Activated CD4-positive, alpha-beta T cell treated with anti-CD3 and anti-CD28 coated beads for 24 hours (primary cell): ENCODE results near the gene POPDC2.
"Not testable (repeated sequence)": the region's sequence is repeated elsewhere in the genome, so short reads cannot be mapped to it uniquely, and the experiment has no call there.

Source experiments
- DNase-seq, 2 donors: peaks; one replicate each; pipeline ENCODE4 v3.0.0-alpha.2; 2020; ENCODE audit warnings: low read depth in 2 of 2

POPDC2 gene

DNA sequence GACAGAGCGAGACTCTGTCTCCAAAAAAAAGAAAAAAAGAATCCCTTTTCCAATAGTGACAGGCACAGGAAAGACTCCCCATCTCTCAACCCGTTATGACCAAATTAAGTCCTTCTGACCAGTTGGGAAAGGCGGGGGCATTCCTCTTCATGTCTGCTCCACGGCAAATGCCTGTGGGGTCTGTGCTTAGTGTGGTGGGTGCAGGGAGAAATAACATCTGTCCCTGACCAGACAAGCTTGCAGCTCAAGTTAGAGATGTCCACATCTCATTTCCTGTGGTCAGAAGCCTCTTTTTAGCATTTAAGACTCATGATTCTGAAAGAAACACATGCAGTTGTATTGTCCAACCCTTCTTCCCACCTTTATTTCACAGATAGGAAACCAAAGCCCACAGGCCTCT is 46.5 kb downstream of the POPDC2 start:
- no peak for DNase-seq

DNA sequence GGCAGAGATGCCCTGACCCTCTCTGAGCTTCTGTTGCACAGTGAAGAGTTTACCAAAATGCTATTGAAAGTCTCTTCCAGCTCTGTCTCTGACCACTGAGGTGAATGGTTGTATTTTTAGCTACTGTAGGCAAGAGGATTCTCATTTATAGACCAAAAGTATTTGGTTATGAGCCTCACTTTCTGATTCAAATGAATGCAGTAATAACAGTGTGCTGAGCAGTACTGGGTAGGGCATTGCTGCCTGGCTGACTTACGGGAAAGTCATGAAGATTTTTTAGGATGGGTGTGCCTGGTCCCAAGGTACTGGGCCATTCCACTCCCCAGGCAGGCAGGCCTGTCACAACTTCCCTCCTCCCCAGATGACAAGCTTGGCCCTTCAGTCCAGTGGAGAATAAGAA is 47.2 kb downstream of the POPDC2 start:
- no peak for DNase-seq

DNA sequence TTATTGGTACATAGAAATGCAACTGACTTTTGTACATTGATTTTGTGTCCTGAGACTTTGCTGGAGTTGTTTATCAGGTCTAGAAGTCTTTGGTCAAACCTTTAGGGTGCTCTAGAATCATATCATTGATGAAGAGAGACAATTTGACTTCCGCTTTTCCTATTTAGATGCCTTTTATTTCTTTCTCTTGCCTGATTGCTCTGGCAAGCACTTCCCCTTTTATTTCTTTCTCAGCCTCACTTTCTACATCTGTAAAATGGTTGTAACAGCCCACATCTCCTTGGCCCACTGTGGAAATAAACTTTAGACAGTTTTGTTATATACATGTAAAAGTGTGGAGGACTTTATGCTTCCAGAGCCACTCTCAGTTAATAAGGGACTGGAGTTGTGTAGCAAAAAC is 48.7 kb downstream of the POPDC2 start:
- no peak for DNase-seq

DNA sequence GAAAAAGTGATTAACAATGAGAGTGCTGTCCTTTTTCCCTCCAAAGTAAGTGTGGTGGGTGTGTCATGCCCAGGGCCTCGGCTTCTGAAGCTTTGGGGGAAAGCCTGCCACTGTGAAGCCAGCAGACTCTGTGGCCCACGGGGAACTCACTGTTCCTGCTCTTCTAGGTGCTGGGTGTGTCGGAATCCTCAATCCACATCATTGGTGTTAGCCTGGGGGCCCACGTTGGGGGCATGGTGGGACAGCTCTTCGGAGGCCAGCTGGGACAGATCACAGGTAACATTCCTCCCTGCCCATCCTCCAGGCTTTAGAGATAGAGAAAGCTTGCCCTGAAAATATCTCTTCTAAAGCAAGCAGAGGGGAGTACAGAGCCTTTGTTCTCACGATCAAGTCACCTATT is 51.1 kb downstream of the POPDC2 start:
- DNase-seq = no peak

DNA sequence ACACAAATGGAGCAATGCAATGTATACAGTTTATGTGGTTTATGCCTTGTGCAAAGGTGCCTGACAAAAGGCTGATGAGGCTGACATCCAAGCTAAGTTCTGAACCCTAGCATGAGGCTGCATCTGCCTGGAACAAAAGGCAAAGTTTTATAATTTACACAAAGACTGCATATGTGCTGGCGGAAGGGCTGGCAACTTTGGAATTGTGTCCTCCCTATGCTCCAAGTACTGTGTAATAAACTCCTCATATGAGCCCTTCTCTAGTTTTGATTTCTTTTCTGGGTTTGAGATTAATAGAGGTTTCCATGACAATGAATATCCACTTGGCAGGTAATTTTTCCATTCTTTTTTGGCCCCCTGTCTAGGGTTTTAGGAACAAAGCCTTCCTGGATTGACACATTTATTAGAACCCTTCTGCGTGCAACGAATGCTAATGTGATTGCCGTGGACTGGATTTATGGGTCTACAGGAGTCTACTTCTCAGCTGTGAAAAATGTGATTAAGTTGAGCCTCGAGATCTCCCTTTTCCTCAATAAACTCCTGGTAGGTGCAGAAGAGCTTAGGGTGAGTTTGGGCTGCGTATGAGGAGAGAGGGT is 51.9 kb downstream of the POPDC2 start:
- no peak for DNase-seq

DNA sequence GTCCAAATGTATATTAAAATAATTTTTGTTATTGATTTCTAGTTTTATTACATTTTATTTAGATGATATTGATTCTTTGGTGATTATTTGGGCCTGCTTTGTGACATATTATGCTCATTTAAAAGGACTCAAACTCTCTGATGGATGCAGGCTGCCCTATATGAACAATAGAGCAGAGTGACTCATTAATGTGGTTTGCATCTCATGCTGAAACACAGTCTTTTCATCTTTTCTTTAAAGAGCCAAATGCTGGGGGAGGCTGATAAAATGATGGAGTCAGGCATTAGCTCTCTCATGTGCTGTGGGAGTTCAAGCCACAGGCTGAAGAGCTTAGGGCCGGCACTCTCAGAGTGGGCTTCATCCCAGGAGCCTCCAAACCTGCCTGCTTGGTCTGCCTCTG is 55.5 kb downstream of the POPDC2 start:
- no peak for DNase-seq

DNA sequence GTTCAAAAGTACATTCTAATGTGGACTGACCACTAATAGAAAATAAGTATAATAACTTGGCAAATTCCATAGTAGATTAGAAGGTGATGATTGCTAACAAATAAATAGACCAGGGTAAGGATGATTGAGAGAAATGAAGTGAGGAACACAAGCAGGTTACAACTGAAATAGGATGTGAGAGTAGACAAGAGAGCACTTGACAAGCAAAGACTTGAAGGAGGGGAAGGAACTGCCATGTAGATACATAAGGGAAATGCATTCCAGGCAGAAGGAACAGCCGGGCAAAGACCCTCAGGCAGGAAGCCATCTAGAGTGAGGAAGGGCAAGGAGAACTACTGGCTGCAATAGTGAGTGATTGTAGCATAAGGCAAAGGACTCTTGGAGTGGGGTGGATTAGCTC is 57.7 kb downstream of the POPDC2 start:
- no peak for DNase-seq

DNA sequence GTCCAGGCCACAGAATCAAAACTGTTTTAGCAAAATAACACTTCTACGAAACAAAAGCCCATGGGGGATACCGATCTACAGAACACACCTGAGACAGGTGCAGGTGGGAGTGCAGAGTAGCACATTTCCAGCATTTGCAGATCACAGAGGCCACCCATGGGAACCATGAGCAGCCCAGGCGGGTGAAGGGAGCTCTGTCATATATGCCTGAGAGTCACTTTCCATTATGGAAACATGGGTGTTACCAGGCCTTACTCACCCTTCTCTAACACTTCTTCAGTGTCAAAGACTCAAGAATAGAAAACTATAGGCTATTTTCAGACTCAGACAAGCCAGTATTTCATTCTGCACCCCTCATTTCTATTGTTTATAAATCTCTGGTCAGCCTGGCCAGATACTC is 59.2 kb downstream of the POPDC2 start:
- DNase-seq = no peak

DNA sequence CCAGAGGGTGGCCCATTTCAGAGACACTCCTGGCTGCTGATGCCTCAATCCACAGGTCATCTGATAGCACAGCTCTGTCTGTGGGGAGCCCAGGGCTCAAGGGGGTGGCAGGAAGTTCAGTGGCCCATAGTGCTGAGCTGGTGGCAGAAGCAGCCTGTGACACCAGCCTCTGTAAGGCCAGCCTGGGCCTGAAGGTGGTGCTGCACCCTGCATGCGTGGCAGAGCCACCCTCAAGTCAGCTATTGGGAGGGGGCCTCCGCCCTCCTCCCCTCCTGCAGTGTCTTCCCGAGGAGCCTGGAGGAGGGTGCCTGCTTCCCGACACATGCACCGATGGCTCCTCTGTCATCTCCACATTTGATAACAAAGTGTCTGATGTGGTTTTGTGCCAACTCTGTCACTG is 59.7 kb downstream of the POPDC2 start:
- DNase-seq = no peak

DNA sequence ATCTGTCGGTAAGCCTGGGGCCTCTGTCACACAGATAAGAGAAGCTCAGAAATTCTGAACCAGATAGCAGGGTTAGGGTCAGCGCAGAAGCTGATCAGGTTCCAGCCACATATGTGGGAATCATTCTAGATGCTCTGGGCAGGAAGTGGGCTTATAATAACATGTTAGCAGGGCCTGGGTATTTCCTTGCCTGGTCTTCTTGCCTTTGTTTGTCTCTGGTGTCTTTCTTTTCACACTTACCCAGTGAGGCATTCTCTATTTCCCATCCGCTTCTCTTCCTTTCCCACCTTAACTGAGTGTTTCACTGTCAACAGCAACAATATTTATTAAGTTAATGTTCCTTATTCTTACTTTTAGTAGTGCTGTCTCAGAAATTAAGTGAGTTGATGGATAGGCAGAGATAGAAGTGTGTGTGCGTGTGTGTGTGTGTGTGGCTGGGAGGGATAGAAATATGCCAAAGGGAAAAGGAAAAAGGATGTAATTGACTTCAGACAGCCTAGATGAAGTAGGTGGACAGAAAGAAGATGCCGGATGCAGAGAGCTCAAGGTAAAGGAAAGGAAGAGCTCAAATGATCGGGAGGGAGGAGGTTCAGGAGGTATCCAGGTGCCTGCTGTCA is 60.7 kb downstream of the POPDC2 start:
- DNase-seq = no peak

DNA sequence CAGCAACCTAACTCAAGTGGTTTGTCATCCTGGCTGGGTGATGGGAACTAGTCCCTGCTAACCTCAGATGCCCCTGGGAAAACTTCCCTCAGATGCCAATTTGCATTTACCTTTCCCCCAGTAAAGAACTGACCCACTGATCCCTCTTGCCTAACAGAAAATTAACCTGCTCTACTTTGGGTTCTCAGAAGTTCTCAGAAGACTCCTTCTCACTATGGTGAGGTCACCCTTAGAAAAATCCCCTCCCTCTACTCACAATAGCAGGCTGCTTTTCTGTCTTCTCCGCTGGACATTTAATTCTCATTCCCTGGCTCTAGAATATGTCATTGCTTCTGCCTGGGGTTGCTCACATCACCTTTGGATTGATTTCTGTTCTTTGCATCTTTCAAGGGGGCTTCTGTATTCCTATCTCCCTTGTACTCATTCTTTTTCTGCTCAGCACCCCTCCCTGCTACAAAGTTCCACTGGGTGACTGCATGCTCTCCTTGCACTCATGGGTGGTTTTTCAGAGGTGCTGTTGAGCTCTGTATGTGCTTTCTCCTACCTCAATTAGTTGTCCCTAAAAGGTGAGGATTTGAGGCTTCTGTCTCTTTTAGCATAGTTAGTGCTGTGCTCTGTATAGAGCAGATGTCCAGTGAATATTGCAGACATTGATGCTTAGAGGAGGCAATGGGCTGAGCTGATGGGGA is 61.8 kb downstream of the POPDC2 start:
- DNase-seq = no peak

DNA sequence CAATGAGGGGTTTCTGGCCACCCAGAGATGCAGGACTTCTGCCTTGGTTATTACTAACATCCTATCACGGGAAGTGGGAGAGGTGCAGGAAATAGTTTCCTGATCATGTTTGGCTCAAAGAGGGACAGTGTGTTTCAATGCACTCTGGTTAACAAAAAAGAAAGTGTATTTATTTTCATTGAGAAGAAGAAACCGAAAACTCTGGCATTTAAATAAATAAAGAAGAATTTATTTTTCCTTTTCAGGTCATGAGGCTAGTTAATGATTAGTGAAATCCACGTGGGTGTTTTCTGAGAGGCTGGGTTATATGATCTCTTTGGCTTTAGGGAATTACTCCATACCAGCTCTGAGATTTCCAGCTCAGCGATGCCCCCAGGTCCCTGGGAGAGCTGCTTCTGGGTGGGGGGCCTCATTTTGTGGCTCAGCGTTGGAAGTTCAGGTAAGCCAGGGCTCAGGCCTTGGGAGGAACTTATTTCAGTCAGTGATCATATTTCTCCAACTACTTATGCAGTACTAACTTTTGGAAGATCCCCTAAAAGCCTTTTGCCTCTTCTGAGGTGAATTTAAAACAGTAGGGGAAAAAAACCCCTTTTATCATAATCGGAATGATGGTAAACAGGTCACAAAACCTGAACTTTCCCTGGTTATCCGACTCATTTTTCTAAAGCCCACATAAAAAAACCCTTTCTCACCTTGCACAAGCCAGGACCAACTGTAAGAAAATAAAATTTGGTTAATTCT is 62.7 kb downstream of the POPDC2 start, which contains the start of gene PLA1A:
Gene PLA1A (plus strand): TSS at position 338 of the 741 bp plus-strand sequence. CDS start 29 bp downstream, at position 367.
- DNase-seq = no peak

DNA sequence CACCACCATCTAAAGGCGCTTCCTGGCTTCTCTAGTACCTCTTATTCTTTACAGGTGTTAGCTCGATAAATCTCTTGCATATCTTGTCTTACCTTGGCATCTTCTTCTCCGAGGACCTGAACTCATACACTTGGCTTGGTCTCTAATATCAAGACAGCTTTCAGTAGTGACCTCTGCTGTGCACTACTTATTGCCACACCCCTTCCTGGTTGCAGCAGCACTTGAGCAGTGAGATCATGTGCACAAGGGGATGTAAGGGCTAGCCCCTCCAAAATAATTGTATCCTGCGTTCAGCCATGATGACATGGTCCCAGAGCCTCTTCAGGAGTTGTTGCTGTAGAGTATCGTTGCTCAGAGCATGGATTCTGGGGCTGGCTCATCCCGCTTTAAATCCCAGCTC is 64.0 kb downstream of the POPDC2 start:
- no peak for DNase-seq

DNA sequence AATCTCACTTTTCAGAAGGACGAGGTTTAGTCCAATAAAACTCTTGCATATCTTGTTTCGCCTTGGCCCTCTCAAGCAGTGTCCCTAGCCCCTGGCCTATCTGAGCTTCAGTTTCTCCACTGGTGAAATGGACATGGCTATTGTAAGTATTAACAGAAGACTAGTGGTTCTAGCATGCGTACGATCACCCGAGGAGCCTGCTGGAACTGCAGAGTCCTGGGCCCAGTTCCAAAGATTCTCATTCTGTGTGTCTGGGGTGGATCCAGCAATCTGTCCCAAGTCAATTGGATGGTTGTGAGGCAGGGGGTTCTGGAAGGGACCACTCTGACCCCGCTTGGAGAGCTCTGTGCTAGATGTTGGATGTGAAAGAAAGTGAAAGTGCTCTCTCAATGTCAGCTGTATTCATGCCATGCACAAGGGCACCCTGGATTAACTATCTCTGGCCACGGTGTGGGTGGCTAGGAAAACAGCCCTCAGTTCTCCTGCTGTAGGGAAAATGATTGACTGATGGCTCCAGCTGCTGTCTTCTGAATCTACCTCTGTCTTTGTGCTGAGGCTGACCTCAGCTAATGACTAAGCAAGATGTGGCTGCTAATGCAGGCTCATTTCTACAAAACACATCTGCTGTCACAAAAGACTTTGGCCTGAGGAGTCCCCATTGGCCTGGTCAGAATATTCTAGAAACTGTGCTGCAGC is 64.6 kb downstream of the POPDC2 start:
- no peak for DNase-seq

DNA sequence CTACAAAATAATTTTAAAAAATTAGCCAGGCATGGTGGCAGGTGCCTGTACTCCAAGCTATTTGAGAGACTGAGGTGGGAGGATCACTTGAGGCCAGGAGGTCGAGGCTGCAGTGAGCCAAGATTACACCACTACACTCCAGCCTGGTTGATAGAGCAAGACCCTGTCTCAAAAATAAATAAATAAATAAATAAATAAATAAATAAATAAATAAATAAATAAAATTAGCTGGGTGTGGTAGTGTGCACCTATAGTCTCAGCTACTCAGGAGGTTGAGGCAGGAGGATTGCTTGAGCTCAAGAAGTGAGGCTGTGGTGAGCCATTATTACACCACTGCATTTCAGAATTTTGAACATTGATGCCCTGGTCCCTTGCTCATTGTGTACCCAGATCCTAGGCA is 65.5 kb downstream of the POPDC2 start:
- not testable (repeated sequence) for DNase-seq

DNA sequence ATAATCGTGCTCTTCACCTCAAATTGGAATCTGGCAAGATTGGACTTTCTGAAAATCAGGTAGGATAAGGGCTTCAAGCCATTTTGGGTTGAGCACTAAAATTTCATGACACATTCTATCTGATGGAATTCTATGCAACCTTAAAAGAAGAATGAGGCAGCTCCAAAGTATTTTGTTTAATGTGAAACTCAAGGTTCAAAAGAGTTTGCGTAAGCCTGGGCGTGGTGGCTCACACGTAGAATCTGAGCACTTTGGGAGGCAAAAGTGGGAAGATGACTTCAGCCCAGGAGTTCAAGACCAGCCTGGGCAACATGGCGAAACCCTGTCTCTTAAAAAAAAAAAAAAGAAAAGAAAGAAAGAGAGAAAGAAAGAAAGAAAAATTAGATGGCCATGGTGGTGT is 66.3 kb downstream of the POPDC2 start:
- no peak for DNase-seq

DNA sequence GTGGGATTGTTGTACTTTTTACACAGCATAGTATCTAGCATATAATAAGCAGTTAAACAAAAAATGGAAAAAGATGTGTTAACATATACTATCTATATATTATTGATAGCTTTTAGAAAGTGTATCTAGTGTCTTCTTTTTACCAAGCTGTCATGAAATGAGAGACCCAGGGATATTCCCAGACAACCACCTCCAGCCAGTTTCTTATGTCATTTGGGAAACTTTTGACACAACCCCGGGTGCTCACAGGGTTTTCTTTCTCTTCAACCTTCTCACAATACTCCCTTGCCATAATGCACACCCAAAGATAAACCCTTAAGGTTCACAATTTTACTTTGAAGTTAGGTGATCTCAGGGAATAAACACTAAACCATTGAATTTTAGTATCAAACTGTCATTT is 67.5 kb downstream of the POPDC2 start:
- DNase-seq = no peak
